Measurements from ENCODE around the gene FAM20C. TPM values are rescaled to one million over a fixed set of nuclear protein-coding genes. Genes with fewer than 3 reads are reported as not detected.

FAM20C gene
- total and polyA plus RNA-seq, 10 of the 15 experiments (the other 5 are each of a cell fraction or from before 2014, with no cell fraction given), result 0.44 TPM; not detected in 9

DNA sequence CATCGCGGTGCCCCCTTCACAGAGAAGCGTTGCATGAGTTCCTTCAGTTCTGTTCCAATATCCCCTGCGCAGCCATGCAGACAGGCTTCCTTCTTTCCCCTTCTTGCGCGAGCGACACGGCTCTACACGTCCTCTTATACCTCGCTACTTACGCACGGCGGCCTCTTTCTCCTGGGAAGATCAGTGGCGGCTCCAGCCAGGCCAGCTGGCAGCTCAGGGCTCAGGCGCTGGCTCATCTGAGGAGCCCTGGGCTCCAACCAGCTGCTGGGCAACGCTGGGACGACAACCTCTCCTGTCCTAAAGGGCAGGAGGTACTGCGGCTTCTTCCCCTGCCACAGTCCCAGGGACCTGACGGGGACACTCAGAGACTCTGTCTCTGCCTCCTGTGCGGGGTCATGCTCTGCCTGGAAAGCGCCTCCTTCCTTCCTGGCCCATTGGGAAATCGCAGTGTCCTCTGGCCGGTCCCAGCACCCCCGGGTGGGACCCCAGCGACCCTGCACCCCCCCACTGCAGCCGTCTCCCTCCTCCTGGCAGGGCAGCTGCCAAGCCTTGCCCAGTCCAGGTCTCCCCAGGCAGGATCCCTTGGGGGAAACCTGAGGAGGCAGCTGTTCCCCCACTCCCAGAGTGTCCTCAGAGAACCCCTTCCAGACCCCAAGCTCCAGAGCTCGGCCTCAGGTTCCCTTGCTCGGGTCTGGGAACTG is 5.0 kb upstream of the FAM20C start:
- H4K20me1 ChIP-seq (ENCODE audit: control insufficient read depth, insufficient read depth), result no peaks in the 10 kb centered on the region
- ChIA-PET RAD21 (ENCODE audit: unreplicated experiment) (no interaction called here), SMC1A (ENCODE audit: uncharacterized antibody, unreplicated experiment) (no interaction called here), POLR2A (no interaction called here), CTCF (no interaction called here)
- H3K9ac ChIP-seq (ENCODE audit: control insufficient read depth, insufficient read depth, low read length), result no peak overlapping the region
- no peak for ATAC-seq
- no TSS peak for BruUV-seq (replicated peaks)
- no peak overlapping the region for H3K4me2 ChIP-seq (ENCODE audit: control insufficient read depth, insufficient read depth)
- H3K36me3 ChIP-seq (ENCODE audit: control insufficient read depth in 2 of 2, insufficient read depth in 2 of 2, low read length in 1 of 2), result no peaks in the 10 kb centered on the region
- no peaks in the 10 kb centered on the region for H3K4me1 ChIP-seq (ENCODE audit: control insufficient read depth, insufficient read depth, low read length)
- WGBS (ENCODE audit: insufficient coverage, insufficient replicate concordance, low lambda C conversion rate, missing lambda C conversion rate), result 67% methylated on average over 28 of the region's 28 CpGs
- H2AFZ ChIP-seq (ENCODE audit: control insufficient read depth, low read depth, low read length), result no peak overlapping the region
- TF ChIP-seq SMAD1 (IDR thresholded peaks at IDR 0.05; ENCODE audit: low read depth, partially characterized antibody) (no peak), SREBF1 (IDR thresholded peaks at IDR 0.05; ENCODE audit: low read length) (no peak), GATAD2B (conservative IDR thresholded peaks at IDR 0.05; ENCODE audit: low read depth) (no peak), DPF2 (IDR thresholded peaks at IDR 0.05) (no peak), BACH1 (IDR thresholded peaks at IDR 0.05; ENCODE audit: borderline replicate concordance) (no peak), ZZZ3 (IDR thresholded peaks at IDR 0.05; ENCODE audit: control insufficient read depth, insufficient read length, low read depth) (no peak), ZNF384 (IDR thresholded peaks at IDR 0.05; ENCODE audit: borderline replicate concordance, low read depth, low read length) (no peak), ZNF207 (IDR thresholded peaks at IDR 0.05; ENCODE audit: borderline replicate concordance) (no peak)
- TF ChIP-seq, protein P1, sequence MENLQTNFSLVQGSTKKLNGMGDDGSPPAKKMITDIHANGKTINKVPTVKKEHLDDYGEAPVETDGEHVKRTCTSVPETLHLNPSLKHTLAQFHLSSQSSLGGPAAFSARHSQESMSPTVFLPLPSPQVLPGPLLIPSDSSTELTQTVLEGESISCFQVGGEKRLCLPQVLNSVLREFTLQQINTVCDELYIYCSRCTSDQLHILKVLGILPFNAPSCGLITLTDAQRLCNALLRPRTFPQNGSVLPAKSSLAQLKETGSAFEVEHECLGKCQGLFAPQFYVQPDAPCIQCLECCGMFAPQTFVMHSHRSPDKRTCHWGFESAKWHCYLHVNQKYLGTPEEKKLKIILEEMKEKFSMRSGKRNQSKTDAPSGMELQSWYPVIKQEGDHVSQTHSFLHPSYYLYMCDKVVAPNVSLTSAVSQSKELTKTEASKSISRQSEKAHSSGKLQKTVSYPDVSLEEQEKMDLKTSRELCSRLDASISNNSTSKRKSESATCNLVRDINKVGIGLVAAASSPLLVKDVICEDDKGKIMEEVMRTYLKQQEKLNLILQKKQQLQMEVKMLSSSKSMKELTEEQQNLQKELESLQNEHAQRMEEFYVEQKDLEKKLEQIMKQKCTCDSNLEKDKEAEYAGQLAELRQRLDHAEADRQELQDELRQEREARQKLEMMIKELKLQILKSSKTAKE (IDR thresholded peaks at IDR 0.05; ENCODE audit: low read depth, poor library complexity, severe bottlenecking), result no peak
- TF ChIP-seq, protein P2, sequence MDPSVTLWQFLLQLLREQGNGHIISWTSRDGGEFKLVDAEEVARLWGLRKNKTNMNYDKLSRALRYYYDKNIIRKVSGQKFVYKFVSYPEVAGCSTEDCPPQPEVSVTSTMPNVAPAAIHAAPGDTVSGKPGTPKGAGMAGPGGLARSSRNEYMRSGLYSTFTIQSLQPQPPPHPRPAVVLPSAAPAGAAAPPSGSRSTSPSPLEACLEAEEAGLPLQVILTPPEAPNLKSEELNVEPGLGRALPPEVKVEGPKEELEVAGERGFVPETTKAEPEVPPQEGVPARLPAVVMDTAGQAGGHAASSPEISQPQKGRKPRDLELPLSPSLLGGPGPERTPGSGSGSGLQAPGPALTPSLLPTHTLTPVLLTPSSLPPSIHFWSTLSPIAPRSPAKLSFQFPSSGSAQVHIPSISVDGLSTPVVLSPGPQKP (IDR thresholded peaks at IDR 0.05; ENCODE audit: low read depth, low read length), result no peak
- TF ChIP-seq, protein P3, sequence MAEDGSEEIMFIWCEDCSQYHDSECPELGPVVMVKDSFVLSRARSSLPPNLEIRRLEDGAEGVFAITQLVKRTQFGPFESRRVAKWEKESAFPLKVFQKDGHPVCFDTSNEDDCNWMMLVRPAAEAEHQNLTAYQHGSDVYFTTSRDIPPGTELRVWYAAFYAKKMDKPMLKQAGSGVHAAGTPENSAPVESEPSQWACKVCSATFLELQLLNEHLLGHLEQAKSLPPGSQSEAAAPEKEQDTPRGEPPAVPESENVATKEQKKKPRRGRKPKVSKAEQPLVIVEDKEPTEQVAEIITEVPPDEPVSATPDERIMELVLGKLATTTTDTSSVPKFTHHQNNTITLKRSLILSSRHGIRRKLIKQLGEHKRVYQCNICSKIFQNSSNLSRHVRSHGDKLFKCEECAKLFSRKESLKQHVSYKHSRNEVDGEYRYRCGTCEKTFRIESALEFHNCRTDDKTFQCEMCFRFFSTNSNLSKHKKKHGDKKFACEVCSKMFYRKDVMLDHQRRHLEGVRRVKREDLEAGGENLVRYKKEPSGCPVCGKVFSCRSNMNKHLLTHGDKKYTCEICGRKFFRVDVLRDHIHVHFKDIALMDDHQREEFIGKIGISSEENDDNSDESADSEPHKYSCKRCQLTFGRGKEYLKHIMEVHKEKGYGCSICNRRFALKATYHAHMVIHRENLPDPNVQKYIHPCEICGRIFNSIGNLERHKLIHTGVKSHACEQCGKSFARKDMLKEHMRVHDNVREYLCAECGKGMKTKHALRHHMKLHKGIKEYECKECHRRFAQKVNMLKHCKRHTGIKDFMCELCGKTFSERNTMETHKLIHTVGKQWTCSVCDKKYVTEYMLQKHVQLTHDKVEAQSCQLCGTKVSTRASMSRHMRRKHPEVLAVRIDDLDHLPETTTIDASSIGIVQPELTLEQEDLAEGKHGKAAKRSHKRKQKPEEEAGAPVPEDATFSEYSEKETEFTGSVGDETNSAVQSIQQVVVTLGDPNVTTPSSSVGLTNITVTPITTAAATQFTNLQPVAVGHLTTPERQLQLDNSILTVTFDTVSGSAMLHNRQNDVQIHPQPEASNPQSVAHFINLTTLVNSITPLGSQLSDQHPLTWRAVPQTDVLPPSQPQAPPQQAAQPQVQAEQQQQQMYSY (CRISPR knock-in tag; IDR thresholded peaks at IDR 0.05), result no peak
- no peaks in the 10 kb centered on the region for H3K9me3 ChIP-seq (replicated peaks; ENCODE audit: control insufficient read depth, insufficient read depth, low read length)
- no peak overlapping the region for H3K4me3 ChIP-seq
- H3K27me3 ChIP-seq (replicated peaks in 1 of 2; ENCODE audit: control insufficient read depth in 2 of 2, insufficient read depth in 2 of 2, low read length in 1 of 2), result no peaks in the 10 kb centered on the region
- no peaks in the 10 kb centered on the region for H3K79me2 ChIP-seq (ENCODE audit: control insufficient read depth, insufficient read depth, low read length)
- FAIRE-seq, result no peak
- H3K27ac ChIP-seq (ENCODE audit: control insufficient read depth, insufficient read depth), result no peak overlapping the region
- intact Hi-C loops (cut with micrococcal nuclease; ENCODE audit: unreplicated experiment) (no loop called here), in situ Hi-C loops (cut with MboI) (no loop called here)
- DNase-seq (ENCODE audit: low read depth, low spot score), result no peak
